MCF 10A (cell line): ENCODE results near the gene EFNB3. TPM values are rescaled to one million over a fixed set of nuclear protein-coding genes. Genes with fewer than 3 reads are reported as not detected.
A peak's percentile ranks its signal among the peaks of the same experiment; 100 is the strongest.

ENCODE experiments used
- BruUV-seq: library from RNA; stranded (reverse); fragments of 400-500 nt; replicated peaks from 2 replicates; lab custom pipeline; 2021; lab: Mats Ljungman, UMichigan
- CTCF ChIA-PET: fragments of 300-600 bp; sonication (Branson Sonifier 250); formaldehyde crosslinking; extraction: SDS; loops from one replicate; lab custom pipeline; 2021; ENCODE audit warnings: antibody characterized with exemption, inconsistent platforms; lab: Yijun Ruan, JAX
- POLR2A ChIA-PET: fragments of 300-600, 350-650 bp; sonication (Branson Sonifier 250); formaldehyde crosslinking; extraction: SDS; loops from one replicate; lab custom pipeline; 2020; ENCODE audit warnings: antibody characterized with exemption, inconsistent platforms; lab: Yijun Ruan, JAX
- DNase-seq: peaks from one replicate; pipeline ENCODE4 v3.0.0-alpha.2; 2018; ENCODE audit not compliant: unreplicated experiment
- H3K27ac Mint-ChIP-seq: one replicate; pipeline ENCODE4 v1.8.0; 2022; ENCODE audit warnings: mild to moderate bottlenecking, low read depth, mixed read lengths; ENCODE audit not compliant: unreplicated experiment
- H3K27me3 Mint-ChIP-seq: one replicate; pipeline ENCODE4 v1.8.0; 2022; ENCODE audit warnings: mixed read lengths; ENCODE audit not compliant: insufficient read depth, unreplicated experiment
- H3K36me3 Mint-ChIP-seq: one replicate; pipeline ENCODE4 v1.8.0; 2022; ENCODE audit warnings: mild to moderate bottlenecking, moderate library complexity, mixed read lengths; ENCODE audit not compliant: insufficient read depth, unreplicated experiment
- H3K4me1 Mint-ChIP-seq: one replicate; pipeline ENCODE4 v1.8.0; 2022; ENCODE audit warnings: mixed read lengths; ENCODE audit not compliant: insufficient read depth, unreplicated experiment
- H3K4me3 Mint-ChIP-seq: one replicate; pipeline ENCODE4 v1.8.0; 2022; ENCODE audit warnings: mild to moderate bottlenecking, moderate library complexity, mixed read lengths; ENCODE audit not compliant: unreplicated experiment
- H3K9me3 Mint-ChIP-seq: one replicate; pipeline ENCODE4 v1.8.0; 2022; ENCODE audit warnings: mixed read lengths; ENCODE audit not compliant: unreplicated experiment
- intact Hi-C: fragments of 100-400 bp; cut with micrococcal nuclease; formaldehyde crosslinking; loops from 2 replicates; pipeline ENCODE4 v1.14.1; 2022
- total RNA-seq: library from RNA; stranded (reverse); gene quantifications from 2 replicates; pipeline ENCODE4 v1.2.3, GENCODE V29; 2022
- TF ChIP-seq, protein P1 (sequence below): fragments of 200-600 bp; IDR thresholded peaks from one replicate; pipeline ENCODE4 v1.8.0; 2022; ENCODE audit warnings: antibody characterized with exemption, mild to moderate bottlenecking; ENCODE audit not compliant: unreplicated experiment

Gene EFNB3
- total RNA-seq, 1 experiment from 2014 or later = 1.4 TPM

DNA sequence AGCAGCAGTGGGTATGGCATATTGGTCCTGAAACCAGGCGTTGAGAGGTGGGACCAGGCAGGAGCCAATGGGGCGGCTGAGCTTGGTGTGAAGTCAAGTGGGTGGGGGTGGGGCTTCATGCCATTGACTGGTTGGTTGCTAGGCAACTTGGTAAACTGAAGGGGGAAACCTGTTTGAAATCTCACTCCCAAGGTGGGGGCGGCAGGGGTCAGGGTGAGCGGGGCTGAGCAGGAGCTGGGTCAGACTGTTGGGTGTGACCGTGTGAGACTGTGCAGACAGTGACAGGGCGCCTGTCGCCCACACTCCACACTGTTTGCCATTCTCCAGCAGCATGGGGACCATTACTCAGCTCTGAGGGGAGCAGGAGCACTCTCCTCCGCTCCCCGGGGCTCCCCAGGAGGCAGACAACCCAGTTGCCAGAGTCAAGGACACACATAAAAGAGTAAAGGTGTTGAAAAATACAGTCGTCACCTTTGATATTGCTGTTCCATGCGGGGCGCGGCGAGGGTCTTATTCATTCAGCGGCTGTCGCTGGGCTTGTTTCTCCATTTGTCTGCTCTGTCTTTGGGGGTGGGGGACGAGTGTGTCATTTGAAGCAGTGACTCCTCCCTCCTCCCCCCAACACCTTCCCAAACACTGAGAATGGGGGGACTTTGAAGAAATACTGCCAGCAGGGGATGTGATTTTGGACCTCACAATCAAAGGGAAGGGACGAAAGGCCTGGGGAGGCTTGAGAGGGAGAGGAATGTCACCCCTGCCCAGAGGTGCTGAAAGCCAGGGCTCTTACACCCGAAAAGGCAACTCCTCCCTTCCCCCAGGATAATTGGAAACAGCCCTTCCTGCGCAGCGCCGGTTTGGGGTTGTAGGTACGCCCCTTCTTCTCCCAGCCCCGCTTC lies 1.2 kb upstream of the EFNB3 start:
- peak overlapping the region; percentile 76 for H3K4me3 Mint-ChIP-seq
- no peak for DNase-seq

DNA sequence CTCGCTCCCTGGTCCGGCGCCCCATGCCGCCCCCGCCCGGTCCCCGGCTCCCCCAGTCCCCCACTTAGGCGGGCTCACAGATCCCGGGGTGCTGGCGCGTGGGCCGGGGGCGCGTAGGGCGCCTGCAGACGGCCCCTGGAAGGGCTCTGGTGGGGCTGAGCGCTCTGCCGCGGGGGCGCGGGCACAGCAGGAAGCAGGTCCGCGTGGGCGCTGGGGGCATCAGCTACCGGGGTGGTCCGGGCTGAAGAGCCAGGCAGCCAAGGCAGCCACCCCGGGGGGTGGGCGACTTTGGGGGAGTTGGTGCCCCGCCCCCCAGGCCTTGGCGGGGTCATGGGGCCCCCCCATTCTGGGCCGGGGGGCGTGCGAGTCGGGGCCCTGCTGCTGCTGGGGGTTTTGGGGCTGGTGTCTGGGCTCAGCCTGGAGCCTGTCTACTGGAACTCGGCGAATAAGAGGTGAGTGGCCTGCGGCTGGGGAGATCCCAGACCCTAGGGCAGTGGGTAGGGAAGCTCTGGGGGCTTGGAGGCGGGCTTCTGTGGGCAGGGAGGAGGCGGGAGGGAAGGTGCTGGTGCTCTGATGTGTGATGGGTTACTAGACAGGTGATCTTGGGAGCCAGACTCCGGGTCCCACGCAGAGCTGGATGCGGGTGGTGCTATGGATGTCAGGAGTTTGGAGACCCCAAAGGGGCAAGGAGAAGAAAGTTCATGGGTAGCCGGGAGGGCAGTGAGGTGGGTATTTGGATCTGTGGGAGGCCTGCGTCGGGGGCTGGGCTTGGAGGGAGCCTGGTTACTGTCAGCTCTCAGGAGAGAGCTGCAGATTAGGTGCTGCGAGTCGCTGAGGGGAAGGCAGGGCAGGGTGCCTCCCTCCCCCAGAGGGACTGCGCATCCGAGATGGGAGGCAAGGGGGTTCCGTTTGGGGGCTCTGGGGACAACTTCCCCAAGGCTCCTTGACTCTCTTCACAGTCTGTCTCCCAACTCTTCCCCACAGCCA lies 560 bp downstream of the EFNB3 start:
- CTCF ChIA-PET = interaction anchor here (0.5 to 2.4 kb wide), 4 partner anchors 11 to 71 kb away, joined by 3 to 11 read pairs (median 3); partner anchors contain the start of genes DNAH2 and TP53
- Mint-ChIP-seq H3K4me1 (peaks cover 6% of the 10 kb centered on the region), H3K27ac (no peak overlapping the region), H3K4me3 (peak overlapping the region; percentile 76), H3K9me3 (no peaks in the 10 kb centered on the region), H3K27me3 (peaks cover 23% of the 10 kb centered on the region), H3K36me3 (peaks cover 11% of the 10 kb centered on the region)
- BruUV-seq = no TSS peak
- TF ChIP-seq, protein P1, sequence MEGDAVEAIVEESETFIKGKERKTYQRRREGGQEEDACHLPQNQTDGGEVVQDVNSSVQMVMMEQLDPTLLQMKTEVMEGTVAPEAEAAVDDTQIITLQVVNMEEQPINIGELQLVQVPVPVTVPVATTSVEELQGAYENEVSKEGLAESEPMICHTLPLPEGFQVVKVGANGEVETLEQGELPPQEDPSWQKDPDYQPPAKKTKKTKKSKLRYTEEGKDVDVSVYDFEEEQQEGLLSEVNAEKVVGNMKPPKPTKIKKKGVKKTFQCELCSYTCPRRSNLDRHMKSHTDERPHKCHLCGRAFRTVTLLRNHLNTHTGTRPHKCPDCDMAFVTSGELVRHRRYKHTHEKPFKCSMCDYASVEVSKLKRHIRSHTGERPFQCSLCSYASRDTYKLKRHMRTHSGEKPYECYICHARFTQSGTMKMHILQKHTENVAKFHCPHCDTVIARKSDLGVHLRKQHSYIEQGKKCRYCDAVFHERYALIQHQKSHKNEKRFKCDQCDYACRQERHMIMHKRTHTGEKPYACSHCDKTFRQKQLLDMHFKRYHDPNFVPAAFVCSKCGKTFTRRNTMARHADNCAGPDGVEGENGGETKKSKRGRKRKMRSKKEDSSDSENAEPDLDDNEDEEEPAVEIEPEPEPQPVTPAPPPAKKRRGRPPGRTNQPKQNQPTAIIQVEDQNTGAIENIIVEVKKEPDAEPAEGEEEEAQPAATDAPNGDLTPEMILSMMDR = no peak
- POLR2A ChIA-PET = interaction anchor here (0.6 to 3.7 kb wide), 5 partner anchors 11 to 130 kb away, joined by 3 to 18 read pairs (median 3); partner anchors contain the start of genes DNAH2, TP53 and WRAP53
- no peak for DNase-seq
- intact Hi-C loops = no loop called here

More for the DNA sequence above, 1.2 kb upstream of the EFNB3 start:
- CTCF ChIA-PET = interaction anchor here (0.6 to 0.8 kb wide), 3 partner anchors 16 to 286 kb away, joined by 3 to 4 read pairs (median 3); partner anchors contain the start of gene WRAP53
- H3K36me3 Mint-ChIP-seq = peaks cover 11% of the 10 kb centered on the region
- H3K9me3 Mint-ChIP-seq = no peaks in the 10 kb centered on the region
- H3K27me3 Mint-ChIP-seq = peaks cover 23% of the 10 kb centered on the region
- intact Hi-C loops = no loop called here
- H3K4me1 Mint-ChIP-seq = peaks cover 6% of the 10 kb centered on the region
- no TSS peak for BruUV-seq
- POLR2A ChIA-PET = interaction anchor here (0.7 to 3.7 kb wide), 5 partner anchors 12 to 159 kb away, joined by 4 to 18 read pairs (median 4); partner anchors contain the start of genes DNAH2 and WRAP53
- TF ChIP-seq, protein P1 = no peak
- no peak overlapping the region for H3K27ac Mint-ChIP-seq

DNA sequence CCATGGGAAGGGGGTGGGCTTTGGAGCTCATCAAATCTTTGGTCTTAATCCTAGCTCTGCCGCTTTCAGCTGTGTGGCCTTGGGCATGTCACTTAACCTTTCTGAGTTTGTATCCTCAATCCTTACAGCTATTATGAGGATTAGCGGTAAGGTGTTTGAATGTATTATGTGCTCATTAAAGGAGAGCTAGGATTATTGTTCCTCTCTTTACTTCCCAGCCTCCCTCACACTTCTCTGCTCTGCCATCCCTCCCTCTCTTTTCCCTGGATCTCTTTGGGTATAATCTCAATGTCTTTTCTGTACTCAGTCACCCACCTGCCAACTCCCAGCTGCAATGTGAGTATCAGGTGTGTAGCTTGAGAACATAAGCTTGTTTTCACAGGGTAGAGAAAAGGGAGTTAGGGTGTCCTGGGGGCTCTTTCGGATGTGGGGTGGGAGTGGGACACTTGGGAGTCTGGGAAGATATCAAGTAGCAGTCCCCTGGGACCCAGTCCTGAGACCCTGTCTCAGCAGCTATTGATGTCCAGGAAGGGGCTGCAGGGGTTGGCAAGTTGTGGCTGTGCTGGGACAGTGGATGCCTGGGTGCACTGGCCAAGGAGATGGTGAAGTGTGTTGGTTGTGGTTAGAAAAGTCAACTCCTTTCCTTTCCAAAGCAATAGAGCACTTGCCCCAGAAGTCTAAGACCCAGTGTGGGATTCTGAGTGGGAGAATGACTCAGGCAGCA lies 1.8 kb downstream of the EFNB3 start:
- DNase-seq = no peak
- BruUV-seq = no TSS peak
- Mint-ChIP-seq H3K27ac (no peak overlapping the region), H3K36me3 (peaks cover 5% of the 10 kb centered on the region), H3K9me3 (no peaks in the 10 kb centered on the region), H3K27me3 (peaks cover 23% of the 10 kb centered on the region), H3K4me1 (peaks cover 6% of the 10 kb centered on the region), H3K4me3 (peak overlapping the region; percentile 76)
- ChIA-PET CTCF (interaction anchor here (0.5 to 2.4 kb wide), 8 partner anchors 10 to 404 kb away, joined by 3 to 11 read pairs (median 3); partner anchors contain the start of genes DNAH2, TP53 and WRAP53), POLR2A (interaction anchor here (0.6 to 3.7 kb wide), 5 partner anchors 10 to 119 kb away, joined by 3 to 18 read pairs (median 3); partner anchors contain the start of genes DNAH2, TP53 and WRAP53)
- intact Hi-C loops = no loop called here
- TF ChIP-seq, protein P1 = no peak
